Lower leg skin (tissue), 3 donors: ENCODE measurements around the gene SOCS7.

Experiments
- CTCF ChIP-seq, 3 donors: fragments of 450-650 bp; IDR thresholded peaks; one replicate each; pipeline ENCODE4 v1.5.1; 2016; ENCODE audit warnings: antibody characterized with exemption in 3 of 3, mild to moderate bottlenecking in 3 of 3, moderate library complexity in 2 of 3
- POLR2A ChIP-seq, 2 donors: fragments of 450-650 bp; IDR thresholded peaks; one replicate each; pipeline ENCODE4 v1.6.1; 2016 to 2017; ENCODE audit warnings: antibody characterized with exemption in 2 of 2, mild to moderate bottlenecking in 1 of 2, moderate library complexity in 1 of 2

- TF ChIP-seq POLR2A (IDR thresholded peaks at IDR 0.05) (no peak), CTCF (IDR thresholded peaks at IDR 0.05) (no peak)
Observed at GRCh38 chr17:38450557-38451029, 98.9 kb downstream of the SOCS7 start.
